ENCODE measurements around the gene MRPL12. TPM values are rescaled to one million over a fixed set of nuclear protein-coding genes. Genes with fewer than 3 reads are reported as not detected.
"Not testable (repeated sequence)": the region's sequence is repeated elsewhere in the genome, so short reads cannot be mapped to it uniquely, and the experiment has no call there.

MRPL12 gene
- total and polyA plus RNA-seq, 2 donors (not counting 1 experiment from before 2014, with no cell fraction given) = 23.8 to 25.6 TPM

GRCh38 chr17:81675515-81676221, 27.5 kb upstream of the MRPL12 start:
- peaks cover 0 to 36% of the 10 kb centered on the region in 2 experiments for H3K36me3 ChIP-seq (replicated peaks in 1 of 2; ENCODE audit: control extremely low read depth in 1 of 2, control insufficient read depth in 1 of 2, extremely low read depth in 1 of 2, insufficient read depth in 2 of 2, low read length in 1 of 2)
- H3K27ac ChIP-seq (ENCODE audit: low read length in 2 of 2); H4K20me1 ChIP-seq (ENCODE audit: control insufficient read depth, insufficient read depth, low read length, poor library complexity, severe bottlenecking); H2AFZ ChIP-seq (ENCODE audit: insufficient read depth, low read depth, low read length, poor library complexity, severe bottlenecking); H3K79me2 ChIP-seq (ENCODE audit: control insufficient read depth, insufficient read depth, low read length); H3K4me3 Mint-ChIP-seq; H3K9me3 Mint-ChIP-seq (ENCODE audit: insufficient read depth); H3K9me3 ChIP-seq (ENCODE audit: control extremely low read depth in 1 of 3, control insufficient read depth in 2 of 3, insufficient read depth in 1 of 3, low read length in 2 of 3); H3K4me2 ChIP-seq (replicated peaks; ENCODE audit: low read depth, low read length, poor library complexity, severe bottlenecking); ATAC-seq (ENCODE audit: low read depth); H3K4me1 Mint-ChIP-seq; H3K27me3 ChIP-seq (replicated peaks in 1 of 4; ENCODE audit: control extremely low read depth in 1 of 4, control insufficient read depth in 3 of 4, insufficient read depth in 4 of 4, low read length in 3 of 4); H3K4me1 ChIP-seq (ENCODE audit: control insufficient read depth in 2 of 2, insufficient read depth in 2 of 2, low read length in 2 of 2); H3K9ac ChIP-seq (ENCODE audit: low read length); H3K27ac Mint-ChIP-seq; intact Hi-C loops (cut with micrococcal nuclease); H3K4me3 ChIP-seq (ENCODE audit: control extremely low read depth in 1 of 5, extremely low read depth in 1 of 5, insufficient read depth in 1 of 5, low read depth in 2 of 5, low read length in 4 of 5); H3K27me3 Mint-ChIP-seq: not testable (repeated sequence)
- ChIA-PET POLR2A (interaction anchor here (0.6 kb wide), 1 partner anchor 53 kb away, joined by 5 read pairs; no protein-coding TSS in a partner anchor), CTCF (interaction anchor here (0.7 to 1.2 kb wide), 3 partner anchors 27 to 133 kb away, joined by 3 read pairs; no protein-coding TSS in a partner anchor)
- DNase-seq = peak; percentile 48
- 48% methylated on average over 8 of the region's 18 CpGs for WGBS (ENCODE audit: insufficient coverage)
- peak; percentile 72 for TF ChIP-seq CTCF (IDR thresholded peaks at IDR 0.05)

- TF ChIP-seq EZH2 (IDR thresholded peaks at IDR 0.05; ENCODE audit: borderline replicate concordance, insufficient read depth, low read depth, low read length, poor library complexity, severe bottlenecking) (no peak), CTCF (IDR thresholded peaks at IDR 0.05) (no peak)
- CTCF ChIA-PET = no interaction called here
Measured at GRCh38 chr17:81676906-81677305, 26.3 kb upstream of the MRPL12 start.

More at GRCh38 chr17:81676906-81677305, 26.3 kb upstream of the MRPL12 start:
- H2AFZ ChIP-seq (ENCODE audit: insufficient read depth, low read depth, low read length, poor library complexity, severe bottlenecking) = no peak overlapping the region
- H4K20me1 ChIP-seq (ENCODE audit: control insufficient read depth, insufficient read depth, low read length, poor library complexity, severe bottlenecking) = peaks cover 1% of the 10 kb centered on the region
- no peaks in the 10 kb centered on the region for H3K9me3 ChIP-seq (ENCODE audit: control extremely low read depth in 1 of 3, control insufficient read depth in 2 of 3, insufficient read depth in 1 of 3, low read length in 2 of 3)
- no peak overlapping the region for H3K9ac ChIP-seq (ENCODE audit: low read length)
- Mint-ChIP-seq H3K4me3 (no peak overlapping the region), H3K27me3 (no peaks in the 10 kb centered on the region), H3K27ac (no peak overlapping the region), H3K9me3 (ENCODE audit: insufficient read depth) (no peaks in the 10 kb centered on the region), H3K4me1 (peaks cover 5% of the 10 kb centered on the region)
- H3K4me3 ChIP-seq (ENCODE audit: control extremely low read depth in 1 of 5, extremely low read depth in 1 of 5, insufficient read depth in 1 of 5, low read depth in 2 of 5, low read length in 4 of 5) = no peak overlapping the region
- H3K4me2 ChIP-seq (replicated peaks; ENCODE audit: low read depth, low read length, poor library complexity, severe bottlenecking) = no peak overlapping the region
- H3K27ac ChIP-seq (ENCODE audit: low read length in 2 of 2) = no peak overlapping the region
- 93% methylated on average over 17 of the region's 17 CpGs for WGBS (ENCODE audit: insufficient coverage)
- intact Hi-C loops (cut with micrococcal nuclease) = no loop called here
- DNase-seq (no peak), ATAC-seq (ENCODE audit: low read depth) (no peak)
- no peaks in the 10 kb centered on the region for H3K4me1 ChIP-seq (ENCODE audit: control insufficient read depth in 2 of 2, insufficient read depth in 2 of 2, low read length in 2 of 2)
- H3K36me3 ChIP-seq (replicated peaks in 1 of 2; ENCODE audit: control extremely low read depth in 1 of 2, control insufficient read depth in 1 of 2, extremely low read depth in 1 of 2, insufficient read depth in 2 of 2, low read length in 1 of 2) = peaks cover 0 to 27% of the 10 kb centered on the region in 2 experiments
- POLR2A ChIA-PET = interaction anchor here (0.6 kb wide), 1 partner anchor 437 kb away, joined by 3 read pairs; no protein-coding TSS in a partner anchor
- no peaks in the 10 kb centered on the region for H3K27me3 ChIP-seq (replicated peaks in 1 of 4; ENCODE audit: control extremely low read depth in 1 of 4, control insufficient read depth in 3 of 4, insufficient read depth in 4 of 4, low read length in 3 of 4)
- H3K79me2 ChIP-seq (ENCODE audit: control insufficient read depth, insufficient read depth, low read length) = peaks cover 11% of the 10 kb centered on the region

Measured in B cell (primary cell).